B cell (primary cell): ENCODE data around the gene ARSD. TPM values are rescaled to one million over a fixed set of nuclear protein-coding genes. Genes with fewer than 3 reads are reported as not detected.

Experiments
- ATAC-seq: fragments of 200-7000 bp; cut with Tn5 transposase; one replicate; pipeline ENCODE4 v1.10.0; 2021; ENCODE audit warnings: low read depth, mild to moderate bottlenecking, moderate number of reproducible peaks, moderate library complexity
- CTCF ChIA-PET: fragments of 350-600 bp; sonication (Branson Sonifier 250); formaldehyde crosslinking; loops from one replicate; lab custom pipeline; 2021; ENCODE audit warnings: antibody characterized with exemption, inconsistent platforms; lab: Charles Lee
- POLR2A ChIA-PET: fragments of 350-600 bp; sonication (Branson Sonifier 250); formaldehyde crosslinking; loops from one replicate; lab custom pipeline; 2021; ENCODE audit warnings: antibody characterized with exemption; lab: Charles Lee
- DNase-seq: peaks from one replicate; pipeline ENCODE4 v3.0.0; 2013
- H2AFZ ChIP-seq: 2 replicates; pipeline ENCODE4 v1.6.1; 2012; ENCODE audit warnings: mild to moderate bottlenecking, low read depth, low read length; ENCODE audit not compliant: insufficient read depth, poor library complexity, severe bottlenecking
- H3K27ac ChIP-seq, 2 donors: 1 replicate in 1 of 2; 2 replicates in 1 of 2; pipeline ENCODE4 v1.5.1; 2012 to 2013; ENCODE audit warnings: low read length in 2 of 2, mild to moderate bottlenecking in 2 of 2, moderate library complexity in 1 of 2
- H3K27me3 ChIP-seq, 4 experiments: fragments of 200-600 bp in 1 of 4; sonication (generic) in 1 of 4; replicated peaks in 1 of 4; 1 replicate in 2 of 4; 2 replicates in 2 of 4; pipeline versions ENCODE4 v1.6.1 to v1.7.0; 2013 to 2016; ENCODE audit warnings: low read length in 3 of 4, mild to moderate bottlenecking in 2 of 4, mixed read lengths in 1 of 4, moderate library complexity in 1 of 4; ENCODE audit not compliant: insufficient read depth in 4 of 4, control insufficient read depth in 3 of 4; ENCODE audit errors: control extremely low read depth in 1 of 4
- H3K36me3 ChIP-seq, 2 experiments: replicated peaks in 1 of 2; 1 replicate in 1 of 2; 2 replicates in 1 of 2; pipeline versions ENCODE4 v1.6.1 to v1.7.1; 2013; ENCODE audit warnings: low read length in 1 of 2; ENCODE audit not compliant: insufficient read depth in 2 of 2, control insufficient read depth in 1 of 2; ENCODE audit errors: control extremely low read depth in 1 of 2, extremely low read depth in 1 of 2
- H3K4me1 ChIP-seq, 2 donors: fragments of 200-600 bp in 1 of 2; sonication (generic) in 1 of 2; 1 replicate in 1 of 2; 2 replicates in 1 of 2; pipeline versions ENCODE4 v1.5.1 to v1.6.1; 2013 to 2017; ENCODE audit warnings: low read length in 2 of 2; ENCODE audit not compliant: control insufficient read depth in 2 of 2, insufficient read depth in 2 of 2
- H3K4me2 ChIP-seq: replicated peaks from 2 replicates; pipeline ENCODE3; 2012; ENCODE audit warnings: mild to moderate bottlenecking, low read depth, low read length; ENCODE audit not compliant: poor library complexity, severe bottlenecking
- H3K4me3 ChIP-seq, 5 experiments: fragments of 200-600 bp in 1 of 5; sonication (generic) in 1 of 5; 1 replicate in 3 of 5; 2 replicates in 2 of 5; pipeline versions ENCODE4 v1.5.1 to v1.7.0; 2011 to 2016; ENCODE audit warnings: low read length in 4 of 5, mild to moderate bottlenecking in 4 of 5, low read depth in 2 of 5, control low read depth in 1 of 5, moderate library complexity in 1 of 5; ENCODE audit not compliant: insufficient read depth in 1 of 5; ENCODE audit errors: control extremely low read depth in 1 of 5, extremely low read depth in 1 of 5
- H3K79me2 ChIP-seq: fragments of 200-600 bp; sonication (generic); one replicate; pipeline ENCODE4 v1.6.0; 2016; ENCODE audit warnings: low read length; ENCODE audit not compliant: control insufficient read depth, insufficient read depth
- H3K9ac ChIP-seq: fragments of 200-600 bp; sonication (generic); 2 replicates; pipeline ENCODE4 v1.6.1; 2017; ENCODE audit warnings: mild to moderate bottlenecking, low read length, moderate library complexity
- H3K9me3 ChIP-seq, 3 donors: one replicate each; pipeline versions ENCODE4 v1.6.1 to v1.7.1; 2013; ENCODE audit warnings: low read length in 2 of 3; ENCODE audit not compliant: control insufficient read depth in 2 of 3, insufficient read depth in 1 of 3; ENCODE audit errors: control extremely low read depth in 1 of 3
- H4K20me1 ChIP-seq: 2 replicates; pipeline ENCODE4 v1.6.0; 2012; ENCODE audit warnings: mild to moderate bottlenecking, low read length; ENCODE audit not compliant: insufficient read depth, control insufficient read depth, poor library complexity, severe bottlenecking
- H3K27ac Mint-ChIP-seq: one replicate; pipeline ENCODE4 v1.8.0; 2021; ENCODE audit warnings: mixed read lengths
- H3K27me3 Mint-ChIP-seq: one replicate; pipeline ENCODE4 v1.8.0; 2021; ENCODE audit warnings: mixed read lengths
- H3K4me1 Mint-ChIP-seq: one replicate; pipeline ENCODE4 v1.8.0; 2021; ENCODE audit warnings: mixed read lengths
- H3K4me3 Mint-ChIP-seq: one replicate; pipeline ENCODE4 v1.8.0; 2021; ENCODE audit warnings: mixed read lengths
- H3K9me3 Mint-ChIP-seq: one replicate; pipeline ENCODE4 v1.8.0; 2022; ENCODE audit warnings: mixed read lengths; ENCODE audit not compliant: insufficient read depth
- EZH2 ChIP-seq: IDR thresholded peaks from 2 replicates; pipeline ENCODE4 v1.6.1; 2012; ENCODE audit warnings: borderline replicate concordance, low read depth, mild to moderate bottlenecking, moderate library complexity, low read length; ENCODE audit not compliant: insufficient read depth, poor library complexity, severe bottlenecking
- WGBS: methylation state at CpG from one replicate; pipeline ENCODE4 v1.1.5; 2013; ENCODE audit warnings: missing lambda C conversion rate; ENCODE audit not compliant: insufficient coverage; 5-methylcytosine and 5-hydroxymethylcytosine counted together
- intact Hi-C: fragments of 100-400 bp; cut with micrococcal nuclease; formaldehyde crosslinking; loops from one replicate; pipeline ENCODE4 v1.10.0; 2022
- polyA plus RNA-seq: library from polyadenylated mRNA; depleted of rRNA; stranded (reverse); fragments of >200 nt; gene quantifications from 2 replicates; pipeline ENCODE4 v1.2.3, GENCODE V29; 2012
- total RNA-seq, 2 donors: library from RNA; stranded (reverse); fragments of 120-200 nt in 1 of 2; gene quantifications; 1 replicate in 1 of 2; 2 replicates in 1 of 2; pipeline versions ENCODE4 v1.2.3 to v1.2.4, GENCODE V29; 2013 to 2022
- TF ChIP-seq, protein P1 (sequence below): fragments of 200-600 bp; IDR thresholded peaks from one replicate; pipeline ENCODE4 v1.8.0; 2022; ENCODE audit warnings: antibody characterized with exemption, mild to moderate bottlenecking

The ARSD gene
- total and polyA plus RNA-seq, 2 donors (not counting 1 experiment from before 2014, with no cell fraction given), result 2.7 to 13.3 TPM

DNA sequence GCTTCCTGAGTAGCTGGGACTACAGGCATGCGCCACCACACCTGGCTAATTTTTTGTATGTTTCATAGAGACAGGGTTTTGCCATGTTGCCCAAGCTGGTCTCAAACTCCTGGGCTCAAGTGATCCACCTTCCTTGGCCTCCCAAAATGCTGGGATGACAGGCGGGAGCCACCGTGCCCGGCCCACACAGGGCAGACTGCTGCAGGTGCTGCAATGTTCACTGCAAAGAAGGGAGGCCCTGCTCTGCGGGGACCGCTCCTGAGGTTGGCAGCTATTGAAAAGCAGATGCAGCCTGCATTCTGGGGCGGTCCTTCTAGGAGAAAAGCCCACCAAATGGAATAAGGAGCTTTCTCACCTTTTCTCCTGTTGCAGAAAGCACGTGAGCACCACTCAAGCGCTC lies 5.0 kb downstream of the ARSD start:
- no peaks in the 10 kb centered on the region for H3K9me3 ChIP-seq
- TF ChIP-seq, protein P1, sequence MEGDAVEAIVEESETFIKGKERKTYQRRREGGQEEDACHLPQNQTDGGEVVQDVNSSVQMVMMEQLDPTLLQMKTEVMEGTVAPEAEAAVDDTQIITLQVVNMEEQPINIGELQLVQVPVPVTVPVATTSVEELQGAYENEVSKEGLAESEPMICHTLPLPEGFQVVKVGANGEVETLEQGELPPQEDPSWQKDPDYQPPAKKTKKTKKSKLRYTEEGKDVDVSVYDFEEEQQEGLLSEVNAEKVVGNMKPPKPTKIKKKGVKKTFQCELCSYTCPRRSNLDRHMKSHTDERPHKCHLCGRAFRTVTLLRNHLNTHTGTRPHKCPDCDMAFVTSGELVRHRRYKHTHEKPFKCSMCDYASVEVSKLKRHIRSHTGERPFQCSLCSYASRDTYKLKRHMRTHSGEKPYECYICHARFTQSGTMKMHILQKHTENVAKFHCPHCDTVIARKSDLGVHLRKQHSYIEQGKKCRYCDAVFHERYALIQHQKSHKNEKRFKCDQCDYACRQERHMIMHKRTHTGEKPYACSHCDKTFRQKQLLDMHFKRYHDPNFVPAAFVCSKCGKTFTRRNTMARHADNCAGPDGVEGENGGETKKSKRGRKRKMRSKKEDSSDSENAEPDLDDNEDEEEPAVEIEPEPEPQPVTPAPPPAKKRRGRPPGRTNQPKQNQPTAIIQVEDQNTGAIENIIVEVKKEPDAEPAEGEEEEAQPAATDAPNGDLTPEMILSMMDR, result no peak
- TF ChIP-seq EZH2, result no peak

DNA sequence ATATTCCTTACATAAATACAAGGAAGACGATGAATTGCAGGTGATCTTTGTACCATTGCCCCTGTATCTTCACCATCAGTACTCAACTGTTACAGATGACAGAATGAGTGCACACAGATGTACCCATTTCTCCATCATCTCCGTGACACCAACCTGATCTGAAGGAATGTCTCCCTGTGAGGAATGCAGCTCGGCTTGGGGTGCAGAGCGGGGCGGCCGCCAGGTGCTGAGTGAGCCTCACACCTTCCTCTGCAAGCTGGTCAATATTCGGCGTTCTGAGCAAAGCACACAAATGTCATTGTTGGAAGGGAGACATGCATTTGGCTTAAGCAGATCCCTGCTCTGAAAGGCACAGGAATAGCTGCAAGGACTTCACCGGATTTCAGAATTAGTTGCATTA lies 7.4 kb downstream of the ARSD start:
- ATAC-seq (no peak), DNase-seq (no peak)
- Histone ChIP-seq H3K9ac (no peak overlapping the region), H2AFZ (no peak overlapping the region), H3K4me1 (no peaks in the 10 kb centered on the region), H3K4me2 (no peak overlapping the region), H4K20me1 (no peaks in the 10 kb centered on the region), H3K79me2 (no peaks in the 10 kb centered on the region), H3K27ac (no peak overlapping the region), H3K27me3 (no peaks in the 10 kb centered on the region), H3K36me3 (no peaks in the 10 kb centered on the region), H3K9me3 (no peaks in the 10 kb centered on the region), H3K4me3 (no peak overlapping the region)
- intact Hi-C loops, result no loop called here
- Mint-ChIP-seq H3K4me3 (no peak overlapping the region), H3K27ac (no peak overlapping the region), H3K9me3 (no peaks in the 10 kb centered on the region), H3K4me1 (no peaks in the 10 kb centered on the region), H3K27me3 (no peaks in the 10 kb centered on the region)
- ChIA-PET POLR2A (no interaction called here), CTCF (no interaction called here)
- 98% methylated on average over 5 of the region's 9 CpGs for WGBS
- TF ChIP-seq, protein P1, result no peak
- TF ChIP-seq EZH2, result no peak

More for the DNA sequence above, 5.0 kb downstream of the ARSD start:
- H3K27me3 ChIP-seq, result no peaks in the 10 kb centered on the region
- Mint-ChIP-seq H3K9me3 (no peaks in the 10 kb centered on the region), H3K4me3 (no peak overlapping the region), H3K27me3 (no peaks in the 10 kb centered on the region), H3K4me1 (no peaks in the 10 kb centered on the region), H3K27ac (no peak overlapping the region)
- DNase-seq (no peak), ATAC-seq (no peak)
- no peaks in the 10 kb centered on the region for H4K20me1 ChIP-seq
- H3K9ac ChIP-seq, result no peak overlapping the region
- no peak overlapping the region for H3K27ac ChIP-seq
- no peaks in the 10 kb centered on the region for H3K79me2 ChIP-seq
- H3K4me3 ChIP-seq, result no peak overlapping the region
- H2AFZ ChIP-seq, result no peak overlapping the region
- POLR2A ChIA-PET, result no interaction called here
- no peak overlapping the region for H3K4me2 ChIP-seq
- no peaks in the 10 kb centered on the region for H3K4me1 ChIP-seq
- intact Hi-C loops, result no loop called here
- no peaks in the 10 kb centered on the region for H3K36me3 ChIP-seq
- 100% methylated on average over 5 of the region's 9 CpGs for WGBS
- CTCF ChIA-PET, result no interaction called here
